HEK293 (cell line): Measurements from ENCODE around the gene COX10.

Source experiments
- CTCF ChIA-PET: fragments of 350-600 bp; formaldehyde crosslinking; extraction: SDS; loops from one replicate; lab custom pipeline; 2021; ENCODE audit warnings: antibody characterized with exemption; lab: Yijun Ruan, JAX
- POLR2A ChIA-PET: fragments of 300-600 bp; formaldehyde crosslinking; extraction: SDS; loops from one replicate; lab custom pipeline; 2020; ENCODE audit warnings: antibody characterized with exemption, inconsistent platforms; lab: Yijun Ruan, JAX
- H3K27ac ChIP-seq: fragments of 200-500 bp; sonication (Bioruptor generic); 2 replicates; pipeline ENCODE4 v1.5.1; 2014; ENCODE audit warnings: low read depth, low read length, control low read depth, inconsistent platforms; ENCODE audit errors: extremely low read depth
- H3K36me3 ChIP-seq, 2 experiments: fragments of 200-500 bp in 1 of 2; sonication (Bioruptor generic) in 1 of 2; 1 replicate in 1 of 2; 2 replicates in 1 of 2; pipeline ENCODE4 v1.5.1; 2014 to 2017; ENCODE audit warnings: inconsistent platforms in 2 of 2, low read length in 2 of 2; ENCODE audit not compliant: control insufficient read depth in 2 of 2, insufficient read depth in 1 of 2
- H3K4me1 ChIP-seq: fragments of 200-500 bp; sonication (Bioruptor generic); 2 replicates; pipeline ENCODE4 v1.5.1; 2014; ENCODE audit warnings: mild to moderate bottlenecking, low read length, inconsistent platforms; ENCODE audit not compliant: control insufficient read depth, insufficient read depth
- H3K4me3 ChIP-seq: 2 replicates; pipeline ENCODE4 v1.5.1; 2011; ENCODE audit warnings: low read depth, mild to moderate bottlenecking, control low read depth, low read length, moderate library complexity
- H3K9me3 ChIP-seq: fragments of 200-500 bp; sonication (Bioruptor generic); 2 replicates; pipeline ENCODE4 v1.5.1; 2014; ENCODE audit warnings: low read depth, low read length, inconsistent platforms; ENCODE audit not compliant: control insufficient read depth, insufficient read depth
- GFI1B ChIP-seq: fragments of 450-650 bp; formaldehyde crosslinking; IDR thresholded peaks from 2 replicates; pipeline ENCODE4 v1.5.1; 2016; ENCODE audit warnings: missing biosample characterization, missing genetic modification characterization
- GLIS1 ChIP-seq: fragments of 450-650 bp; formaldehyde crosslinking; IDR thresholded peaks from 2 replicates; pipeline ENCODE4 v1.5.1; 2016; ENCODE audit warnings: missing biosample characterization, missing genetic modification characterization
- OSR2 ChIP-seq: fragments of 450-650 bp; formaldehyde crosslinking; IDR thresholded peaks from 2 replicates; pipeline ENCODE4 v1.5.1; 2016; ENCODE audit warnings: missing biosample characterization, missing genetic modification characterization
- REST ChIP-seq: fragments of 450-650 bp; formaldehyde crosslinking; IDR thresholded peaks from 2 replicates; pipeline ENCODE4 v1.5.1; 2016; ENCODE audit warnings: missing biosample characterization, missing genetic modification characterization
- SP2 ChIP-seq: fragments of 450-650 bp; formaldehyde crosslinking; IDR thresholded peaks from 2 replicates; pipeline ENCODE4 v1.5.1; 2016; ENCODE audit warnings: missing biosample characterization, missing genetic modification characterization
- ZEB2 ChIP-seq: fragments of 450-650 bp; formaldehyde crosslinking; IDR thresholded peaks from 2 replicates; pipeline ENCODE4 v1.5.1; 2016; ENCODE audit warnings: missing biosample characterization, missing genetic modification characterization
- ZNF148 ChIP-seq: fragments of 450-650 bp; formaldehyde crosslinking; IDR thresholded peaks from 2 replicates; pipeline ENCODE4 v1.5.0; 2017; ENCODE audit warnings: missing biosample characterization, missing genetic modification characterization, borderline replicate concordance
- ZNF223 ChIP-seq: fragments of 450-650 bp; formaldehyde crosslinking; IDR thresholded peaks from 2 replicates; pipeline ENCODE4 v1.5.1; 2016; ENCODE audit warnings: missing biosample characterization, missing genetic modification characterization
- ZNF274 ChIP-seq, 2 experiments: fragments of 200-500 bp in 1 of 2; fragments of 450-650 bp in 1 of 2; sonication (Bioruptor generic) in 1 of 2; formaldehyde crosslinking in 1 of 2; IDR thresholded peaks; 2 replicates each; pipeline versions ENCODE4 v1.5.1 to v1.6.1; 2014 to 2016; ENCODE audit warnings: borderline replicate concordance in 1 of 2, inconsistent platforms in 1 of 2, low read length in 1 of 2, missing biosample characterization in 1 of 2, missing genetic modification characterization in 1 of 2
- ZNF423 ChIP-seq: fragments of 450-650 bp; formaldehyde crosslinking; IDR thresholded peaks from 2 replicates; pipeline ENCODE4 v1.5.1; 2016; ENCODE audit warnings: missing biosample characterization, missing genetic modification characterization
- ZNF449 ChIP-seq: fragments of 450-650 bp; formaldehyde crosslinking; IDR thresholded peaks from 2 replicates; pipeline ENCODE4 v1.5.1; 2017; ENCODE audit warnings: missing biosample characterization, mild to moderate bottlenecking, missing genetic modification characterization, moderate library complexity
- ZNF623 ChIP-seq: fragments of 450-650 bp; formaldehyde crosslinking; IDR thresholded peaks from 2 replicates; pipeline ENCODE4 v1.5.1; 2016; ENCODE audit warnings: missing biosample characterization, missing genetic modification characterization
- ZNF645 ChIP-seq: fragments of 450-650 bp; formaldehyde crosslinking; IDR thresholded peaks from 2 replicates; pipeline ENCODE4; 2016; ENCODE audit warnings: missing biosample characterization, missing genetic modification characterization

The COX10 gene

DNA sequence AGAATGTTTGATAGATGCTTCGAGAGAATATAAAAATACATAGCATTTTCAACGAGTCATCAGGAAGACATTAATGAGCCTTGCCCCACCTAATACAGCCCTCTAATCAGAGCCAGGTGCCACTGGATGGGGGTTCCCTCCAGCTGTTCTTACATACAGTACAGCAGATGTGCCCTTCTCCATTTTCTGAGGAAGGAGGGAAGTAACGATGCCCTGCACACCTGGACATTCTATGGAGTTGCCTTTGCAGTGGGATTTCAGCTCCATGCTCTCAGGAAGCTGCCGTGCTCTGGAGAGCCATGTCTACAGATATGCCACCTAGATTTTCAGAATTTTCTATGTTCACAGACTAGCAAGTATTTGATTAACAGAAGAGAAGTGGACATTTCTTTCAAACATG is 131.1 kb downstream of the COX10 start:
- POLR2A ChIA-PET: no interaction called here

More for the DNA sequence above, 131.1 kb downstream of the COX10 start:
- Histone ChIP-seq H3K36me3 (no peaks in the 10 kb centered on the region), H3K9me3 (no peaks in the 10 kb centered on the region), H3K27ac (no peak overlapping the region), H3K4me3 (no peak overlapping the region), H3K4me1 (peaks cover 10% of the 10 kb centered on the region)
- CTCF ChIA-PET: interaction anchor here (0.6 kb wide), 1 partner anchor 20 kb away, joined by 6 read pairs; no protein-coding TSS in a partner anchor
- TF ChIP-seq ZNF223 (tag by site-specific recombination) (no peak), ZEB2 (no peak), ZNF423 (no peak), ZNF274 (IDR thresholded peaks at IDR 0.05; ENCODE audit: low read length) (no peak), ZNF274 (tag by site-specific recombination; IDR thresholded peaks at IDR 0.05; ENCODE audit: borderline replicate concordance) (no peak), ZNF645 (tag by site-specific recombination) (no peak), ZNF623 (tag by site-specific recombination) (no peak), GFI1B (tag by site-specific recombination) (no peak), SP2 (tag by site-specific recombination) (no peak), OSR2 (no peak), GLIS1 (tag by site-specific recombination) (no peak), ZNF449 (no peak), ZNF148 (tag by site-specific recombination) (no peak), REST (no peak)
